Parathyroid adenoma (tissue), 2 donors: Measurements from ENCODE around the gene ABCA3.

ENCODE experiments used
- H2AFZ ChIP-seq: fragments of 300-600 bp; sonication (generic); one replicate; pipeline ENCODE4 v1.7.0; 2017; ENCODE audit warnings: antibody characterized with exemption, mild to moderate bottlenecking
- H3K27ac ChIP-seq: fragments of 300-600 bp; sonication (generic); one replicate; pipeline ENCODE4 v1.7.0; 2017
- H3K27me3 ChIP-seq: fragments of 300-600 bp; sonication (generic); one replicate; pipeline ENCODE4 v1.7.0; 2017; ENCODE audit warnings: low read length; ENCODE audit not compliant: control insufficient read depth, insufficient read depth
- H3K36me3 ChIP-seq: fragments of 300-600 bp; sonication (generic); one replicate; pipeline ENCODE4 v1.7.0; 2017; ENCODE audit warnings: low read length; ENCODE audit not compliant: control insufficient read depth, insufficient read depth
- H3K4me1 ChIP-seq: fragments of 300-600 bp; sonication (generic); one replicate; pipeline ENCODE4 v1.7.0; 2017; ENCODE audit warnings: control low read depth
- H3K4me2 ChIP-seq: fragments of 300-600 bp; sonication (generic); one replicate; pipeline ENCODE4 v1.7.0; 2017; ENCODE audit warnings: low read length
- H3K4me3 ChIP-seq: fragments of 300-600 bp; sonication (generic); one replicate; pipeline ENCODE4 v1.7.0; 2017; ENCODE audit warnings: low read depth, low read length
- H3K79me2 ChIP-seq: fragments of 300-600 bp; sonication (generic); one replicate; pipeline ENCODE4 v1.7.0; 2017; ENCODE audit warnings: control low read depth
- H3K9ac ChIP-seq: fragments of 300-600 bp; sonication (generic); one replicate; pipeline ENCODE4 v1.7.0; 2017; ENCODE audit warnings: mild to moderate bottlenecking
- H3K9me3 ChIP-seq: fragments of 300-600 bp; sonication (generic); one replicate; pipeline ENCODE4 v1.7.0; 2017; ENCODE audit warnings: low read length; ENCODE audit not compliant: control insufficient read depth
- TF ChIP-seq, protein P1 (sequence below): fragments of 300-600 bp; sonication (generic); IDR thresholded peaks from one replicate; pipeline ENCODE4 v1.7.0; 2017; ENCODE audit warnings: antibody characterized with exemption, mild to moderate bottlenecking
- donor health status: primary hyperparathyroidism.

Gene ABCA3

DNA sequence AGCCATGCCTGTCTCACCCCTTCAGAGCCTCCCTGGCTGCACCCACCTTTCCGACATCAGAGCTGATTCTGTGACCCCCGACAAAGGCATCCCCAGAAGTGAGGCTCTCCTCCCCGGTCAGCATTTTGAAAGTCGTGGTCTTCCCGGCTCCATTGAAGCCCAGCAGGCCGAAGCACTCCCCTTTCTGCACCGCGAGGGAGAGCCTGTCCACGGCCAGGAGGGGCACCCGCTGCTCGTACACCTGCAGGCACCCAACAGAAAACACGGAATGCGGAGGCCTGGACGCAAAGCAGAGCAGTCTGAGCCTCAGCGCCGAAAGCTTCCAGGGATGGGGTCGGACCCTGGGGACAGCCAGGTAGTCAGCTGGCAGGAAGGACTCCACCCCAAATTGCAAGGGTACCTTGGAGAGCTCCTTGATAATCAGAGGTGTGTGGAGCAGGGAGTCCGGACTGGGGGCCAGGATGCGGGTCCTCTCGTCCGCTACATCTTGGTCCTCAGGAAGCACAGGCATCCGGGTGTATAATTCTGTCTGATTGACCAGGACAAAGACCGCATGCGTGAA lies 59.5 kb downstream of the ABCA3 start:
- no peaks in the 10 kb centered on the region for H3K36me3 ChIP-seq
- TF ChIP-seq, protein P1, sequence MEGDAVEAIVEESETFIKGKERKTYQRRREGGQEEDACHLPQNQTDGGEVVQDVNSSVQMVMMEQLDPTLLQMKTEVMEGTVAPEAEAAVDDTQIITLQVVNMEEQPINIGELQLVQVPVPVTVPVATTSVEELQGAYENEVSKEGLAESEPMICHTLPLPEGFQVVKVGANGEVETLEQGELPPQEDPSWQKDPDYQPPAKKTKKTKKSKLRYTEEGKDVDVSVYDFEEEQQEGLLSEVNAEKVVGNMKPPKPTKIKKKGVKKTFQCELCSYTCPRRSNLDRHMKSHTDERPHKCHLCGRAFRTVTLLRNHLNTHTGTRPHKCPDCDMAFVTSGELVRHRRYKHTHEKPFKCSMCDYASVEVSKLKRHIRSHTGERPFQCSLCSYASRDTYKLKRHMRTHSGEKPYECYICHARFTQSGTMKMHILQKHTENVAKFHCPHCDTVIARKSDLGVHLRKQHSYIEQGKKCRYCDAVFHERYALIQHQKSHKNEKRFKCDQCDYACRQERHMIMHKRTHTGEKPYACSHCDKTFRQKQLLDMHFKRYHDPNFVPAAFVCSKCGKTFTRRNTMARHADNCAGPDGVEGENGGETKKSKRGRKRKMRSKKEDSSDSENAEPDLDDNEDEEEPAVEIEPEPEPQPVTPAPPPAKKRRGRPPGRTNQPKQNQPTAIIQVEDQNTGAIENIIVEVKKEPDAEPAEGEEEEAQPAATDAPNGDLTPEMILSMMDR, result no peak
- H3K4me3 ChIP-seq, result no peak overlapping the region
- no peak overlapping the region for H2AFZ ChIP-seq
- H3K9me3 ChIP-seq, result no peaks in the 10 kb centered on the region
- no peaks in the 10 kb centered on the region for H3K27me3 ChIP-seq
- no peak overlapping the region for H3K9ac ChIP-seq
- no peaks in the 10 kb centered on the region for H3K4me1 ChIP-seq
- no peak overlapping the region for H3K4me2 ChIP-seq
- H3K27ac ChIP-seq, result no peak overlapping the region
- H3K79me2 ChIP-seq, result no peaks in the 10 kb centered on the region

DNA sequence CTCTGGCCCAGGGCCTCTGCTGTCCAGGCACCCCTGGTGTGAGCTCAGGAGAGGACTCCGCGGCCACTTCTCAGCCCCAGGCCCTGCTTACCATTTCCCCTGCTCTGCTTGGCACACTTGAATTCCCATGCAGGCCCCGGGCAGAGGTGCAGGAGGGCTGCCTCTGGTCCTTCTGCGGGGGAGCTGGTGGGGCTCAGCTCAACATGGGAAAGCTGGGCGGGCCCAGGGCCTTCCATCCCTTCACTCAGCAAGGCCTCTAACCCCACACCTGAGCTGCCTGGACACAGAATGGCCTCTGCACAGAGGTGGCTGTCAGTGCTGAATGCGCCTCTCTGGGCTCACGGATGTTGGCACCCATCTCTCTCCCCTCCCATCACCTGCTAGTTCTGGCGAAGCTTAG lies 60.1 kb downstream of the ABCA3 start:
- Histone ChIP-seq H3K79me2 (no peaks in the 10 kb centered on the region), H3K4me3 (no peak overlapping the region), H3K4me2 (no peak overlapping the region), H3K9ac (no peak overlapping the region), H2AFZ (no peak overlapping the region), H3K27me3 (no peaks in the 10 kb centered on the region), H3K4me1 (no peaks in the 10 kb centered on the region), H3K36me3 (no peaks in the 10 kb centered on the region), H3K9me3 (no peaks in the 10 kb centered on the region), H3K27ac (no peak overlapping the region)
- TF ChIP-seq, protein P1, result no peak

DNA sequence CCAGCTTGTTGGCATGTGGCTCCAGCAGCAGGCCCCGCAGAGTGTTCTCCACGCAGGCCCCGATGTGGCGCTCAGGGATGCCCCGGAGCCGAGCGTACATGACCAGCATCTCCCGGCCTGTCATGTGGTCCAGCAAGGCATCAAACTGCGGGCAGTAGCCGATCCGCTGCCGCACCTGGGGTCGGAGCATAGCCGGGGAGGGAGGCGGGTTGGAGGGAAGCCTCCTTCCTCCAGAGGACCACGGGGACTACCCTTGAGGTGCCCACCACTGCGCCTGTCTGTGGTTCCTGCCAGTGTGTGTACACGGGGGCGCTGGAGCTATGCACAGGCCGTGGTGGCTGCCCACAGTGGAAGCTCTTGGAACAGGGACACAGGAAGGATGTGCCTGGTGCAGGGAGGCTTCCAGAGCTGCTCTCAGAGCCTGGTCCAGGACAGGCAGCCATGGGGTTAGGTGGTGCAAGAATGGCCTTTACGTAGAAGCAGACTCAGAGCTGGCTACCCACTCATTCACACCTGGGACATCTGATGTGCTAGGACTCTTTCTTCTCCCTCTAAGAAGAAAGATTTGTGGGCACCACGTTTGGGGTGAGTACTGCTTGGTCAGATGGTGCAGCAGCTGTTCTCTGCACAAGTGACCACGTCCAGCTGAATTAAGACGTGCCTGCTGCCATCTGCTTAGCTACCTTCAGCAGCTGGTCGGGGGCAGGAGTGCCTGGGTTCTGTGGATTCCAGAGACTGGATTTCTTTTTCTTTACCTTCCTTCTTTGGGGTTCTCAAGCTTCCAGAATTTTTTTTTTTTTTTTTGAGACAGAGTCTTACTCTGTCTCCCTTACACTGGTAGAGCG lies 61.4 kb downstream of the ABCA3 start:
- Histone ChIP-seq H2AFZ (no peak overlapping the region), H3K27me3 (no peaks in the 10 kb centered on the region), H3K4me1 (no peaks in the 10 kb centered on the region), H3K36me3 (no peaks in the 10 kb centered on the region), H3K9me3 (no peaks in the 10 kb centered on the region), H3K79me2 (no peaks in the 10 kb centered on the region), H3K27ac (no peak overlapping the region), H3K4me3 (no peak overlapping the region), H3K9ac (no peak overlapping the region), H3K4me2 (no peak overlapping the region)
- TF ChIP-seq, protein P1, result no peak

- Histone ChIP-seq H3K36me3 (no peaks in the 10 kb centered on the region), H3K27ac (no peak overlapping the region), H3K4me2 (no peak overlapping the region), H3K4me1 (no peaks in the 10 kb centered on the region), H3K4me3 (no peak overlapping the region), H2AFZ (no peak overlapping the region), H3K9ac (no peak overlapping the region), H3K27me3 (no peaks in the 10 kb centered on the region), H3K9me3 (no peaks in the 10 kb centered on the region), H3K79me2 (no peaks in the 10 kb centered on the region)
- TF ChIP-seq, protein P1, result no peak
Observed at GRCh38 chr16:2278272-2278608, 62.3 kb downstream of the ABCA3 start.
